IMR-90 (cell line): ENCODE data around the gene ERC2.

ENCODE experiments used
- CEBPB ChIP-seq: IDR thresholded peaks from 2 replicates; pipeline ENCODE4 v1.6.1; 2012; ENCODE audit warnings: low read depth, low read length, improper control_type of control experiment
- POLR2A ChIP-seq: IDR thresholded peaks from 2 replicates; pipeline ENCODE4 v1.6.1; 2012; ENCODE audit warnings: mild to moderate bottlenecking, low read depth, low read length

GRCh38 chr3:55557549-55557948 lies 910.7 kb downstream of the ERC2 start:
- no peak for TF ChIP-seq CEBPB
- no peak for TF ChIP-seq POLR2A
